HepG2 (cell line): ENCODE results near the gene ZNF106. TPM values are rescaled to one million over a fixed set of nuclear protein-coding genes. Genes with fewer than 3 reads are reported as not detected.

Source experiments
- ATAC-seq: fragments of 200-7000 bp; cut with Tn5 transposase; 3 replicates; pipeline ENCODE4 v1.9.1; 2020; ENCODE audit warnings: mild to moderate bottlenecking, moderate library complexity
- BruUV-seq: library from RNA; stranded (reverse); fragments of 400-500 nt; replicated peaks from 2 replicates; lab custom pipeline; 2021; lab: Mats Ljungman, UMichigan
- CTCF ChIA-PET: fragments of 300-600 bp; formaldehyde crosslinking; extraction: SDS; loops from one replicate; lab custom pipeline; 2021; ENCODE audit warnings: low total read pairs, inconsistent platforms, low intra/inter-chr PET ratio; lab: Yijun Ruan, JAX
- POLR2A ChIA-PET: fragments of 350-600 bp; sonication (Branson Sonifier 250); formaldehyde crosslinking; loops from one replicate; lab custom pipeline; 2020; ENCODE audit warnings: antibody characterized with exemption, inconsistent platforms; lab: Yijun Ruan, JAX
- DNase-seq: peaks from one replicate; pipeline ENCODE4 v3.0.0-alpha.2; 2015; ENCODE audit warnings: low spot score
- FAIRE-seq: peaks from 3 replicates; lab custom pipeline; 2011; peaks lifted over from hg19 to GRCh38; lab: Jason Lieb, UNC
- H2AFZ ChIP-seq: one replicate; pipeline ENCODE4 v1.6.1; 2011; ENCODE audit warnings: low read length, inconsistent platforms
- H3K27ac ChIP-seq: fragments of 300-600 bp; 3 replicates; pipeline ENCODE4 v1.8.0; 2011; ENCODE audit warnings: mixed run types, mild to moderate bottlenecking, mixed read lengths, low read length, inconsistent platforms; ENCODE audit not compliant: insufficient read depth; ENCODE audit errors: extremely low read length
- H3K27me3 ChIP-seq, 2 experiments: fragments of 200-600 bp in 1 of 2; 2 replicates in 1 of 2; 3 replicates in 1 of 2; pipeline versions ENCODE4 v1.6.0 to v1.8.0; 2011; ENCODE audit warnings: low read length in 2 of 2, mild to moderate bottlenecking in 2 of 2, moderate library complexity in 2 of 2, inconsistent platforms in 1 of 2; ENCODE audit not compliant: insufficient read depth in 2 of 2, control insufficient read depth in 1 of 2
- H3K36me3 ChIP-seq, 2 experiments: fragments of 200-600 bp in 1 of 2; replicated peaks in 1 of 2; 2 replicates in 1 of 2; 3 replicates in 1 of 2; pipeline versions ENCODE4 v1.5.1 to v1.8.0; 2011; ENCODE audit warnings: low read length in 2 of 2, inconsistent platforms in 1 of 2; ENCODE audit not compliant: insufficient read depth in 2 of 2, control insufficient read depth in 1 of 2
- H3K4me1 ChIP-seq: 2 replicates; pipeline ENCODE4 v1.5.1; 2012; ENCODE audit warnings: low read length, inconsistent platforms; ENCODE audit not compliant: insufficient read depth
- H3K4me2 ChIP-seq: 2 replicates; pipeline ENCODE4 v1.6.0; 2011; ENCODE audit warnings: low read depth, low read length, inconsistent platforms
- H3K4me3 ChIP-seq, 3 experiments: fragments of 200-600 bp in 1 of 3; sonication (generic), shearing (Covaris generic) in 1 of 3; replicated peaks in 1 of 3; 2 replicates each; pipeline ENCODE4 v1.5.1; 2011 to 2016; ENCODE audit warnings: low read length in 3 of 3, inconsistent platforms in 2 of 3, low read depth in 2 of 3, mild to moderate bottlenecking in 2 of 3, control low read depth in 1 of 3, mixed read lengths in 1 of 3; ENCODE audit not compliant: insufficient read depth in 1 of 3
- H3K79me2 ChIP-seq: one replicate; pipeline ENCODE4 v1.6.1; 2011; ENCODE audit warnings: low read length, inconsistent platforms; ENCODE audit not compliant: insufficient read depth
- H3K9ac ChIP-seq: 2 replicates; pipeline ENCODE4 v1.6.0; 2011; ENCODE audit warnings: mild to moderate bottlenecking, low read depth, low read length, inconsistent platforms; ENCODE audit not compliant: insufficient read depth
- H3K9me3 ChIP-seq: 2 replicates; pipeline ENCODE4 v1.5.1; 2012; ENCODE audit warnings: mild to moderate bottlenecking, low read length
- H4K20me1 ChIP-seq: 2 replicates; pipeline ENCODE4 v1.6.0; 2011; ENCODE audit warnings: inconsistent platforms, mild to moderate bottlenecking, low read length, moderate library complexity; ENCODE audit not compliant: insufficient read depth
- CAMTA2 ChIP-seq: sonication (generic); formaldehyde crosslinking; IDR thresholded peaks from 2 replicates; pipeline ENCODE4 v1.4.0; 2020; ENCODE audit warnings: mild to moderate bottlenecking, missing genetic modification reagents, borderline replicate concordance
- DNMT1 ChIP-seq: sonication (generic); formaldehyde crosslinking; IDR thresholded peaks from 2 replicates; pipeline ENCODE4 v1.5.1; 2020; ENCODE audit warnings: mild to moderate bottlenecking, missing genetic modification reagents
- NFAT5 ChIP-seq: sonication (generic); formaldehyde crosslinking; IDR thresholded peaks from 2 replicates; pipeline ENCODE4 v1.4.0; 2020; ENCODE audit warnings: missing genetic modification reagents
- NR3C1 ChIP-seq: sonication (generic); formaldehyde crosslinking; IDR thresholded peaks from 2 replicates; pipeline ENCODE4 v1.4.0; 2020; ENCODE audit warnings: missing genetic modification reagents
- SKI ChIP-seq: fragments of 450-650 bp; IDR thresholded peaks from one replicate; pipeline ENCODE4 v1.6.1; 2018; ENCODE audit warnings: mild to moderate bottlenecking; ENCODE audit not compliant: partially characterized antibody
- ZFP82 ChIP-seq: sonication (generic); formaldehyde crosslinking; IDR thresholded peaks from 2 replicates; pipeline ENCODE4 v1.5.1; 2020; ENCODE audit warnings: mild to moderate bottlenecking, missing genetic modification reagents, borderline replicate concordance
- WGBS: methylation state at CpG from one replicate; pipeline ENCODE4 v1.1.6; 2017; ENCODE audit warnings: low lambda C conversion rate; 5-methylcytosine and 5-hydroxymethylcytosine counted together
- in situ Hi-C: cut with HindIII; loops from 2 replicates; pipeline ENCODE4 v1.10.0; 2017; ENCODE audit warnings: low pct_unique_long_range_greater_than_20kb; ENCODE audit not compliant: extremely low pct_ligation_motif_present
- intact Hi-C: fragments of 100-400 bp; cut with micrococcal nuclease; formaldehyde crosslinking; loops from one replicate; pipeline ENCODE4 v1.10.0; 2022; ENCODE audit not compliant: unreplicated experiment
- polyA plus RNA-seq, 8 experiments: library from polyadenylated mRNA; depleted of rRNA in 3 of 8; stranded (reverse) in 7 of 8; unstranded in 1 of 8; fragments of >200 nt; fragmentation: Illumina TruSeq in 4 of 8; extraction: Trizol in 4 of 8; gene quantifications; 2 replicates each; pipeline versions ENCODE4 v1.2.1 to v1.2.3, GENCODE V29; 2011 to 2016; ENCODE audit warnings: low read depth in 4 of 8, missing spikeins in 1 of 8, mixed read lengths in 1 of 8; ENCODE audit not compliant: insufficient read depth in 1 of 8
- total RNA-seq, 5 experiments: library from RNA; depleted of rRNA; stranded (reverse); fragments of >200 nt; fragmentation: Illumina TruSeq; extraction: Trizol; gene quantifications; 2 replicates each; pipeline ENCODE4 v1.2.3, GENCODE V29; 2016; ENCODE audit warnings: low read depth in 1 of 5
- TF ChIP-seq, protein P1 (sequence below): sonication (generic); formaldehyde crosslinking; IDR thresholded peaks from 2 replicates; pipeline ENCODE4 v1.4.0; 2020; ENCODE audit warnings: missing genetic modification reagents, borderline replicate concordance

ZNF106 gene
- total and polyA plus RNA-seq, 2 of the 13 experiments (the other 11 are each of a cell fraction or from before 2014, with no cell fraction given), result 12.5 to 35.1 TPM

DNA sequence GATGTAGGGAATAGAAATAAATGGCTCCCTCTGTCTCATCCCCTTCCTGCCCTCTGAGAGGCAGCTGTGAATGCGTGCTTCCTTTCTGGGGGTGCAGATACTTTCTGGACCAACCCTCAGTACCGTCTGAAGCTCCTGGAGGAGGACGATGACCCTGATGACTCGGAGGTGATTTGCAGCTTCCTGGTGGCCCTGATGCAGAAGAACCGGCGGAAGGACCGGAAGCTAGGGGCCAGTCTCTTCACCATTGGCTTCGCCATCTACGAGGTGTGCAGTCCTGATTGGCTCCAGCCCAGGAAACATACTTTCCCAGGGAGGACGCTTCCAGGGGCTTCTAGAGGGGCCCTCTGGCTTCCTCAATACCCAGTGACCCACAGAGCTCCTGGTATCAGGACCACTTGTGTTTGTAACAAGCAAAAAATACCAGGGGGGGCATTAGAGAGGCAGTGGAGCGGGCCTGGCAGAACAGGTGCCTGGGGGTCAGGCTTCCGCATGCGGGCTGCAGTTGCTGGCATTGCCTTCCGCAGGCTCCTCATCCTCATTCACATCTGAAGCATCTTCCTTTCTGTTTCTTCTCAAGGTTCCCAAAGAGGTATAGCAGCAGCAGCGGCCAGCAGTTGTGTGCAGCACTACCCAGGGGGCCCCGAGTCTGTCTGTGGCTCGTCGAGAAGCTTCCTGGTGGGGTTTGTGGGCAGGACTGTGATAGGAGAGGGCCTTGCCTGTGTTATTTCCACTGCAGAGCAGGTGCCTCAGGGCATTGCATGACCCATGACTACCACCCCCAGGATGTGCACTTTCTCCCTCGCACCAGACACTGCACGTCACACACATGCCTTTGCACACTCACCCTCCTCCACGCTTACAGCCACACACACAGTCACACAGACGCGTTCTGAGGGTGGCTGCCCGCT is 89.1 kb downstream of the ZNF106 start:
- 94% methylated on average over 14 of the region's 24 CpGs for WGBS
- Histone ChIP-seq H3K27me3 (no peaks in the 10 kb centered on the region), H3K27ac (no peak overlapping the region), H3K36me3 (no peaks in the 10 kb centered on the region), H3K4me3 (no peak overlapping the region), H3K9ac (no peak overlapping the region), H4K20me1 (no peaks in the 10 kb centered on the region), H3K9me3 (no peaks in the 10 kb centered on the region), H3K4me1 (peaks cover 30% of the 10 kb centered on the region), H3K79me2 (no peaks in the 10 kb centered on the region), H3K4me2 (no peak overlapping the region), H2AFZ (no peak overlapping the region)
- DNase-seq, result no peak
- intact Hi-C loops (no loop called here), in situ Hi-C loops (no loop called here)
- ChIA-PET CTCF (no interaction called here), POLR2A (interaction anchor here (1.6 kb wide), 1 partner anchor 9 kb away, joined by 5 read pairs; no protein-coding TSS in a partner anchor)
- FAIRE-seq, result no peak
- TF ChIP-seq ZFP82 (CRISPR knock-in tag) (no peak), CAMTA2 (CRISPR knock-in tag) (no peak), DNMT1 (CRISPR knock-in tag) (no peak)
- ATAC-seq, result no peak
- BruUV-seq, result no TSS peak

GRCh38 chr15:42395838-42396237 is 95.1 kb downstream of the ZNF106 start:
- DNase-seq (no peak), FAIRE-seq (no peak), ATAC-seq (no peak)
- intact Hi-C loops (no loop called here), in situ Hi-C loops (no loop called here)
- H2AFZ ChIP-seq, result no peak overlapping the region
- no peaks in the 10 kb centered on the region for H3K9me3 ChIP-seq
- WGBS, result 54% methylated on average over 1 of the region's 1 CpG
- no peaks in the 10 kb centered on the region for H3K36me3 ChIP-seq
- H3K9ac ChIP-seq, result no peak overlapping the region
- H4K20me1 ChIP-seq, result no peaks in the 10 kb centered on the region
- ChIA-PET POLR2A (no interaction called here), CTCF (no interaction called here)
- peaks cover 48% of the 10 kb centered on the region for H3K4me1 ChIP-seq
- no peak overlapping the region for H3K4me3 ChIP-seq
- no peak overlapping the region for H3K27ac ChIP-seq
- no peaks in the 10 kb centered on the region for H3K79me2 ChIP-seq
- H3K4me2 ChIP-seq, result no peak overlapping the region
- H3K27me3 ChIP-seq, result no peaks in the 10 kb centered on the region
- no TSS peak for BruUV-seq
- TF ChIP-seq NR3C1 (no peak), NFAT5 (no peak), SKI (no peak)
- TF ChIP-seq, protein P1, sequence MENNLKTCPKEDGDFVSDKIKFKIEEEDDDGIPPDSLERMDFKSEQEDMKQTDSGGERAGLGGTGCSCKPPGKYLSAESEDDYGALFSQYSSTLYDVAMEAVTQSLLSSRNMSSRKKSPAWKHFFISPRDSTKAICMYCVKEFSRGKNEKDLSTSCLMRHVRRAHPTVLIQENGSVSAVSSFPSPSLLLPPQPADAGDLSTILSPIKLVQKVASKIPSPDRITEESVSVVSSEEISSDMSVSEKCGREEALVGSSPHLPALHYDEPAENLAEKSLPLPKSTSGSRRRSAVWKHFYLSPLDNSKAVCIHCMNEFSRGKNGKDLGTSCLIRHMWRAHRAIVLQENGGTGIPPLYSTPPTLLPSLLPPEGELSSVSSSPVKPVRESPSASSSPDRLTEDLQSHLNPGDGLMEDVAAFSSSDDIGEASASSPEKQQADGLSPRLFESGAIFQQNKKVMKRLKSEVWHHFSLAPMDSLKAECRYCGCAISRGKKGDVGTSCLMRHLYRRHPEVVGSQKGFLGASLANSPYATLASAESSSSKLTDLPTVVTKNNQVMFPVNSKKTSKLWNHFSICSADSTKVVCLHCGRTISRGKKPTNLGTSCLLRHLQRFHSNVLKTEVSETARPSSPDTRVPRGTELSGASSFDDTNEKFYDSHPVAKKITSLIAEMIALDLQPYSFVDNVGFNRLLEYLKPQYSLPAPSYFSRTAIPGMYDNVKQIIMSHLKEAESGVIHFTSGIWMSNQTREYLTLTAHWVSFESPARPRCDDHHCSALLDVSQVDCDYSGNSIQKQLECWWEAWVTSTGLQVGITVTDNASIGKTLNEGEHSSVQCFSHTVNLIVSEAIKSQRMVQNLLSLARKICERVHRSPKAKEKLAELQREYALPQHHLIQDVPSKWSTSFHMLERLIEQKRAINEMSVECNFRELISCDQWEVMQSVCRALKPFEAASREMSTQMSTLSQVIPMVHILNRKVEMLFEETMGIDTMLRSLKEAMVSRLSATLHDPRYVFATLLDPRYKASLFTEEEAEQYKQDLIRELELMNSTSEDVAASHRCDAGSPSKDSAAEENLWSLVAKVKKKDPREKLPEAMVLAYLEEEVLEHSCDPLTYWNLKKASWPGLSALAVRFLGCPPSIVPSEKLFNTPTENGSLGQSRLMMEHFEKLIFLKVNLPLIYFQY (CRISPR knock-in tag), result no peak
